HG03469 (cell line): Measurements from ENCODE around the gene MAP2K5.
A peak's percentile ranks its signal among the peaks of the same experiment; 100 is the strongest.

ENCODE experiments used
- ATAC-seq: cut with Tn5 transposase; IDR thresholded peaks from one replicate; pipeline ENCODE4 v1.9.1; 2021; ENCODE audit warnings: mild to moderate bottlenecking, moderate library complexity, moderate number of reproducible peaks; ENCODE audit not compliant: unreplicated experiment

The MAP2K5 gene

GRCh38 chr15:67831363-67831762, 288.9 kb downstream of the MAP2K5 start:
- ATAC-seq: no peak

DNA sequence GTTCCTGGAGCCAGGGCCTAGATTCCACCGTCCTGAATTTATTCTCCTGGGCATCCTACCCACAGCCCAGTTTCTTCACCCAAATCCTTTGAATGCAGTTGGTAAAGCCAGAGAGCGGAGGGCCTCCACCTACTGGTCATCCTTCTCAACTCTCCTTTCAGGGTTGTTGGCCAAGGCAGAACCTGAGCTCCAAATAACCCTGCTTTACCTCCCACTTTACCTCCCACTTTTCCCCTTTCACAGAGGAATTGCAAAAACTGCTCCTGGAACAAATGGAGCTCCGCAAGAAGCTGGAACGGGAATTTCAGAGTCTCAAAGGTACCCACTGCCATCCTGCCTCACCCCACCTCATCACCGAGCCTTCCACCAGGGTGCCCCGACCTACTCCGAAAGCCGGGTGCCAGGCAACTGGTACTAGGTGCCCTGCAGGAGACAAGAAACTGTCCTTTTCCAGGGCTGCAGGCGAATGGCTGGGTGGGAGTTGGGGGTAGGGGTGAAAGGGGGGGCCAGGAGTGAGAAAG, 289.6 kb downstream of the MAP2K5 start:
- ATAC-seq: no peak

DNA sequence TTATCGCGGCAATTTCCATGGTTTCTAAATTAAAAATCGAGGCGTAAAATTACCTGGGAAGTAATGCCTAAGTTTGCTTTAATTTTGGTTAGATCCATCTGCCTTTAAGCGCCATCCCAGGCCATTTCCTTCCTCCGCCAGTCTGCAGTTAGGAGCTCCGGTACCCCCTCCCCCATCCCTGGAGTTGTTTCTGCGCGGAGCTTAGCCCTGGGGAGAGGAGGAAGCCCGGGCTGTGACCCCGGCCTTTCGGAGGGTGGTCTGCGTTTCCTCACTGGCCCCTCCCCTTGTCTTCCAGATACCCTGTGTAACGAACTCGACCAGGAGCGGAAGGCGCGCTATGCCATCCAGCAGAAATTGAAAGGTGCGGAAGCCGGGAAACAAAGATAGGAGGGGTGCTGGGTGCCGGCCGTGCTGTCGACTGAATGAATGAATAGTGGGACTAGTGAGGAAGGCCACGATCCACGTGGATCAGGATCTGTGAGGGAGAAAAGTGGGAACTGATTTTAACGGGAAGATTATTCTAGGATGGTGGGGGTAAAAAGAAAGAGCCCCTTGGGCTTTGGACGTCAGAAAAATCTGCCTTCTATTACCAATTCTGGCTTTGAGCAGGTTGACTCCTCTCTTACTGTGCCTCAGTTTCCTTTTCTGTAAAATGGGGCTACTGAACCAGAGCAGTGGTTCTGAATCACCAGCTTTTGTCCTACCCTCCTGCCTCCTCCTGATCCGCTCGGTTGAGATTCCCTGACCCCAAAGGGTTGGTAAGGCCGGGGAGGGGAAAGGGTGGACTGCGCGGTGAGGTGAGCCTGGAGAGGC, 290.6 kb downstream of the MAP2K5 start:
- no peak for ATAC-seq

- ATAC-seq: no peak
Measured at GRCh38 chr15:67833710-67834511, 291.4 kb downstream of the MAP2K5 start.

DNA sequence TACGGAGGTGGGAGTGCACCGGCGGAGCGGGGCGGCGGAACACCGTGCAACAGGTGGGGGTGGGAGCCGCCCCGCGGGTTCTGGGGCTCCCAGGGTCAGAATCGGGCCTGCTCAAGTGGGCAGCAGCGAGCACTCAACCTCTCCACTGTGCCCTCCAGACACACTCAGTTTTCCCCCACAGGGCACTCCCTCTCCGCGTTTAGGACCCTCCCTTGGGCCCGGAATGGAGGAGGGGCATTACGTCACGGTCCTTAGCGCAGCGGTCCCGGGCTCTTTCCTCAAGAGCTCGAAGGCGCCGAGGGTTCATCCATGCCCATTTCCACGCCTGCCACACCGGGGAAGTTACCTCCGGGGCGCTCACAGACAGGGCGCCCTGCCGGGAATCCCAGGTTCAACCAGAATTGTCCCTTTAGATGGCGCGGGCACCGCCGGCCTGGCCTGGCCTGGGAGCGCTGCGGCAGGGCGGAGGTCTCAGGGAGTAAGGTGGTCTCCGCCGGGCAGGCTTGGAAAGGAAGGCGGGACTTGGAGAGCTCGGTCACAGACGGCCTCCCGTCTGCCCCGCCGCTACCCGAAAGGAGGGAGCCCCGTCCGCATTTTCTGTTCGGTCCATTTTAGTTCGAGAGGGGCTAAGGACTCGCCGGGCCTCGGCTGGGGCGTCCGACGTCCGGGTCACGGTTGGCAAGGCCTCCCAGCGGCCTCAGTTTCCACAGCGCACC, 292.2 kb downstream of the MAP2K5 start:
- no peak for ATAC-seq

DNA sequence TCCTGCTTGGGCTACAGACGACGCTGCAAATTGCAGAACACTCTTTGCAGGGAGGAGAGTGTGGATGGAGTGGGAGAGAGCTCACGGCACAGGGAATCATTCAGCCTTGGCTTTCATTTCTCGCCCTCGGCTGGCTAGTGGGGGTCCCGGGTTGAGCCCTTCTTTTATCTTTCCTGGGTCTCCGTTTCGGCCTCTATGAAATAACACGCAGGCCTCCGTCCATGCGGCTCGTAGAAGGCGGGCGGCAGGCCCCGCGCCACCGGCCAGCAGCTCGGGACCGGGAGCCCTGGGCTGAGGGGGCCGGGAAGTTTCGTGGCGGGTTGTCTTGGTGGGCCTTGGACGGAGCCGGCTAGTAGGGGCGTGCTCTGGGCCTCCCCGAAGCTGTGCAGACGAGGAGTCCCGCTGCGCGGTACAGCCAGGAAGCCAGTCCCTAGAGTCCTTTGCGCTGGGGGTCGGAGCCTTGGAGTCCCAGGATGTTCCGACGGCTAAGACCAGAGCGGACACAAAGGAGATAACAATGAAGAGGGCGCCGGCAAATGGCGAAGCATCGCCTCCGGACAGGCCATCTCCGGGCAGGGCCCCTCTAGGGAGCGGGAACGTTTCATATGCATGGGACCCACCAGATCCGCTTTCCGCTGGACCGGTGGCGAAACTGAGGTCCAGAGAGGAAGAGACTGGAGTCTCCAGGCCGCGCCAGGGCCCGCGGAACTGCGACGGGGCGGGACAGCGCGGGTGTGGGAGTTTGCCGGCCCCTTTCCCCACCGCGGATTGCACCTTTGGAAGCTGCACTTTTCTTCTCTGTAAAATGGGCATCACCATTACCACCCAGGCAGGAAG, 293.0 kb downstream of the MAP2K5 start:
- no peak for ATAC-seq

- ATAC-seq: no peak
Measured at GRCh38 chr15:67836134-67836455, 293.6 kb downstream of the MAP2K5 start.

- ATAC-seq: no peak
Measured at GRCh38 chr15:67836477-67836876, 294.0 kb downstream of the MAP2K5 start.

DNA sequence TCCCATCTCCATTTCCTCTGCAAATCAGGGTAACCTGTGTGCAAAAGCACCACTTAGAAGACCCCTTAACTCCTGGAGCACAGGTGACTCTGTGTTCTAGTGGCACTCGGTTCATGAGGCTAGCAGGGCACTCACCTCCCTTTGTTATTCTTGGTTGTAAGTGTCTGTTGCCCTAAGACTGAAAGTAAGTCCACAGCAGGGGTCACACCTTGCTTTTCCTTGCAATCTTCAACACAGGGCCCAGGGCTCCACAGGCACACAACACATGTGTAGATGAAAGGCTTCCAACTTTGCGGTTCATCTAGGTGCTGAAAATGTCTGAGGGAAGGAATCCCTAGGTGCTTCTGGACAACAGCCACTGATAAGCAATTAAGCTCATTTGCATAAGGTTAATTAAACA, 294.5 kb downstream of the MAP2K5 start:
- ATAC-seq: no peak

DNA sequence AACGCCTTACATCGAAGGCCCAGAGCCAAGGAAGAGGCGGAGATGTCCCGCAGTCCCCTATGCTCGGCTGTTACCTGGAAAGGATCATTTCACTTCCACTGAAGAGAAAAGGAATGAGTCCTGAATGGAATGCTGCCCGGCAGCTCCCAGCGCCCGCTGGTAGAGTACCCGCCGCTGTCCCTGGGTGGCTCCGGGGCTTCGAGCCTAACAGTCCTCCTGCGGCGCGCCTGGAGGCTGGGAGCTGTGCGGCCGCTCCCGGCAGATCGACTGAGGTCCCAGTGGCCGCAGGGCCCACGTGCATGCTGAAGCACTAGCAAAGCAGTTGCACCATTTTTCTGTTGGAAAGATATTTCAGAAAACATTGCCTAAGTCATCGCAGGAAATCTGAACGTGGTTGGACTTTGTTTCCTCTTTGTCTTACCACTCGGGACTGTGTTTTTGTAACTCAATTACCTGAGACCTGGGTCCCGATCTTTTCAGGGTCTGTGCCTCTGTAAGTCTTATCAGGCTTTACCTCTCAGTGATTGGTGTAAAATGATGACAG, 296.4 kb downstream of the MAP2K5 start:
- ATAC-seq: no peak

DNA sequence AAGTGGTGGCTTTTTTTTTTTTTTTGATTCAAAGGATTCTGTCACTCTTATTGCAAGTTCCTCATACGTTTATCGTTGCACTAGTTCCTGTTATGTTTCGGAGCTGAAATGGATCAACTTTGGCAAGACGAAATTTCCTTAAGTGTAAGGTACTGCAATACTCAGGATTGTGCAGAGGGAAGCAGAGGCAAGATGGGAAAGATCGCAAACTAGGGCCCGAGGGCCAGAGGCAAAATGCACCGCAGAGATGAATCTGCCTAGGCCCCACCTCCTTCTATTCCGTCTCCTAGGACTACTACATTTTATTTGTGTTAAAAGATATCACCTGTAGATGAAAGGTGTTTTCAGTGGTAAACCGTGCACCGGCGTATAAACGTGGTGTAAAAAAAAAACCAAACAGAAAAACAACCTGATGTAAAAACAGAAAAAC, 297.0 kb downstream of the MAP2K5 start:
- ATAC-seq: no peak

GRCh38 chr15:67839929-67840748, 297.6 kb downstream of the MAP2K5 start, which contains the start of gene RNU6-1:
RNU6-1 (minus strand) TSS chr15:67840045.
- peak; percentile 84 for ATAC-seq

GRCh38 chr15:67840749-67841512, 298.4 kb downstream of the MAP2K5 start:
- ATAC-seq: no peak

GRCh38 chr15:67841513-67841762, 298.9 kb downstream of the MAP2K5 start:
- no peak for ATAC-seq

DNA sequence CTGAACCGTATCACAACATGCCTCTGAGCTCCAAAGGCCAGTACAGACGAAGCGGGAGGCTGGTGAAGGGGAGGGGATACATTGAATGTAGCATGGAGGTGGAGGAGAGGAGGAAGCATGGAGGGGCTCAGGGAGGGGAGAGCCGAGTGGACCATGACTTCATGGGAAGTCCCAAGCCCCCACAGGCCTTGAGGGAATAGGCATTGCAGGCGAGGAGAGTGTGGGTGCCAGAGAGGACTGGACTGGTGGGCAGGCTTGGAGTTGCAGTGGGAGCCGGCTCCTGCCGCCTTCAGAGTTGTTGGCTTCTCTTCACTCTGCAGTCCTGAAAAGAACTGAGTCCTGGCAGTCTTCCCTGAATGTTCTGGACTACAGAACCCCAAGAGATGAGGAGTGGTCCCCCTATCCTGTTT, 300.6 kb downstream of the MAP2K5 start:
- no peak for ATAC-seq

- ATAC-seq: no peak
Measured at GRCh38 chr15:67843571-67844387, 301.3 kb downstream of the MAP2K5 start.

- ATAC-seq: no peak
Measured at GRCh38 chr15:67845974-67846373, 303.5 kb downstream of the MAP2K5 start.

DNA sequence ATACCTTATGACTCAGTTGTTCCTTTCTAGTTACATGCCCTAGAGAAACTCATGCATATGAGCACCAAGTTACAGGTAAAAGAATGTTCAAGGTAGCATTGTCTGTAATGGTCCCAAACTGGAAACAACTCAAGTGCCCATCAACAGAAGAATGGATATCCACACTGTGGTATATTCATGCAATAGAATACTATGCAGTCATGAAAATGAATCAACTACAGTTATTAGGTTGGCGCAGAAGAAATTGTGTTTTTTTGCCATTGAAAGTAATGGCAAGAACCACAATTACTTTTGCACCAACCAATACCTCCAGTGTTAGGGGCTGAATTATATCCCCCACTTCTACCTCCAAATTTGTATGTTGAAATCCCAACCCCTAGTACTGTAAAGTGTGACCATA, 307.0 kb downstream of the MAP2K5 start:
- no peak for ATAC-seq
